Loucy (cell line): ENCODE measurements around the gene CRAT.

Experiments
- H2AFZ ChIP-seq: fragments of 200-600 bp; sonication (generic); 2 replicates; pipeline ENCODE4 v1.6.0; 2016; ENCODE audit warnings: antibody characterized with exemption, mild to moderate bottlenecking, low read length, moderate library complexity
- H3F3A ChIP-seq: fragments of 200-600 bp; 2 replicates; pipeline ENCODE4 v1.6.0; 2016; ENCODE audit warnings: antibody characterized with exemption, low read depth, mild to moderate bottlenecking
- H3K27me3 ChIP-seq: fragments of 200-600 bp; sonication (generic); 2 replicates; pipeline ENCODE4 v1.6.1; 2014; ENCODE audit warnings: low read length, mild to moderate bottlenecking; ENCODE audit not compliant: insufficient read depth, poor library complexity, severe bottlenecking
- H3K36me3 ChIP-seq: fragments of 200-600 bp; sonication (generic); 2 replicates; pipeline ENCODE4 v1.6.1; 2016; ENCODE audit warnings: low read length; ENCODE audit not compliant: insufficient read depth
- H3K4me1 ChIP-seq: fragments of 200-600 bp; sonication (generic); 2 replicates; pipeline ENCODE4 v1.5.1; 2014; ENCODE audit warnings: low read length, mild to moderate bottlenecking; ENCODE audit not compliant: insufficient read depth, poor library complexity, severe bottlenecking
- H3K4me2 ChIP-seq: fragments of 200-600 bp; sonication (generic); 2 replicates; pipeline ENCODE4 v1.6.0; 2014; ENCODE audit warnings: antibody characterized with exemption, low read length, low read depth, mild to moderate bottlenecking; ENCODE audit not compliant: poor library complexity, severe bottlenecking
- H3K4me3 ChIP-seq: fragments of 200-600 bp; sonication (generic); 2 replicates; pipeline ENCODE4 v1.5.1; 2014; ENCODE audit warnings: low read length, mild to moderate bottlenecking, mixed read lengths; ENCODE audit not compliant: poor library complexity, severe bottlenecking
- H3K79me2 ChIP-seq: fragments of 200-600 bp; sonication (generic); 2 replicates; pipeline ENCODE4 v1.6.1; 2014; ENCODE audit warnings: low read length; ENCODE audit not compliant: insufficient read depth
- H3K9ac ChIP-seq: fragments of 200-600 bp; sonication (generic); 2 replicates; pipeline ENCODE4 v1.6.0; 2014; ENCODE audit warnings: mild to moderate bottlenecking, low read depth, low read length, moderate library complexity; ENCODE audit not compliant: poor library complexity, severe bottlenecking
- H3K9me2 ChIP-seq: fragments of 200-600 bp; sonication (generic); replicated peaks from 2 replicates; pipeline ENCODE4 v1.6.1; 2016; ENCODE audit warnings: low read depth, low read length, mixed read lengths
- H3K9me3 ChIP-seq: fragments of 200-600 bp; sonication (generic); 2 replicates; pipeline ENCODE4 v1.6.1; 2014; ENCODE audit warnings: mild to moderate bottlenecking, antibody characterized with exemption, low read length, low read depth; ENCODE audit not compliant: insufficient read depth
- H4K20me1 ChIP-seq: fragments of 200-600 bp; sonication (generic); 2 replicates; pipeline ENCODE4 v1.6.0; 2014; ENCODE audit warnings: antibody characterized with exemption, low read length, mild to moderate bottlenecking; ENCODE audit not compliant: insufficient read depth, poor library complexity, severe bottlenecking
- CTCF ChIP-seq: fragments of 200-600 bp; sonication (generic); conservative IDR thresholded peaks from 2 replicates; pipeline ENCODE4 v1.5.1; 2014; ENCODE audit warnings: mild to moderate bottlenecking, antibody characterized with exemption, low read length
- EZH2phosphoT487 ChIP-seq: fragments of 200-600 bp; IDR thresholded peaks from 2 replicates; pipeline ENCODE4 v1.6.1; 2018; ENCODE audit warnings: antibody characterized with exemption, mild to moderate bottlenecking, moderate library complexity, borderline replicate concordance

CRAT gene

GRCh38 chr9:129081388-129081904, 29.1 kb downstream of the CRAT start:
- Histone ChIP-seq H3K4me1 (peaks cover 10% of the 10 kb centered on the region), H3F3A (no peaks in the 10 kb centered on the region), H3K9me3 (no peaks in the 10 kb centered on the region), H2AFZ (peak overlapping the region; percentile 90; the same call in 1 of the 2 replicates), H3K36me3 (peaks cover 12% of the 10 kb centered on the region; the same call in 1 of the 2 replicates), H3K4me3 (peak overlapping the region; percentile 86), H3K9ac (peak overlapping the region; percentile 84), H4K20me1 (peaks cover 9% of the 10 kb centered on the region), H3K4me2 (peak overlapping the region; percentile 96), H3K9me2 (no peaks in the 10 kb centered on the region), H3K27me3 (no peaks in the 10 kb centered on the region), H3K79me2 (peaks cover 35% of the 10 kb centered on the region)
- no peak for TF ChIP-seq EZH2phosphoT487
- no peak for TF ChIP-seq CTCF

- Histone ChIP-seq H3K36me3 (peaks cover 6% of the 10 kb centered on the region; the same call in 1 of the 2 replicates), H3K4me3 (peak within 1 kb of the TSS; percentile 86), H3K79me2 (peaks cover 35% of the 10 kb centered on the region), H2AFZ (peak within 1 kb of the TSS; percentile 90; the same call in 1 of the 2 replicates), H3K4me1 (peaks cover 10% of the 10 kb centered on the region), H3K9me3 (no peaks in the 10 kb centered on the region), H3K4me2 (peak within 1 kb of the TSS; percentile 96), H4K20me1 (peaks cover 9% of the 10 kb centered on the region), H3F3A (no peaks in the 10 kb centered on the region), H3K27me3 (no peaks in the 10 kb centered on the region), H3K9me2 (no peaks in the 10 kb centered on the region), H3K9ac (peak within 1 kb of the TSS; percentile 84)
- TF ChIP-seq CTCF: no peak
- TF ChIP-seq EZH2phosphoT487: no peak
These were observed 29.8 kb downstream of the CRAT start, which contains the start of gene DOLPP1 for GRCh38 chr9:129080601-129081387. TSS of gene DOLPP1 (plus strand) at chr9:129081111. CDS start at chr9:129081132, 21 bp downstream.

- H3K9ac ChIP-seq: peak overlapping the region; percentile 54
- no peaks in the 10 kb centered on the region for H3F3A ChIP-seq
- peak overlapping the region; percentile 70 for H3K4me2 ChIP-seq
- TF ChIP-seq CTCF (no peak), EZH2phosphoT487 (no peak)
- H3K27me3 ChIP-seq: no peaks in the 10 kb centered on the region
- no peaks in the 10 kb centered on the region for H3K9me3 ChIP-seq
- H3K4me3 ChIP-seq: peak overlapping the region; percentile 77
- peaks cover 35% of the 10 kb centered on the region for H3K79me2 ChIP-seq
- H2AFZ ChIP-seq: no peak overlapping the region
- no peaks in the 10 kb centered on the region for H3K9me2 ChIP-seq
- H4K20me1 ChIP-seq: peaks cover 9% of the 10 kb centered on the region
- peaks cover 10% of the 10 kb centered on the region for H3K4me1 ChIP-seq
- H3K36me3 ChIP-seq: peaks cover under 1% of the 10 kb centered on the region; the same call in 1 of the 2 replicates
These were observed 30.3 kb downstream of the CRAT start for GRCh38 chr9:129080298-129080600.
